Mesodermal cell (in vitro differentiated cells): ENCODE data around the gene PTTG1IP.
"Not testable (repeated sequence)": the region's sequence is repeated elsewhere in the genome, so short reads cannot be mapped to it uniquely, and the experiment has no call there.

ENCODE experiments used
- H3K27ac ChIP-seq: 2 replicates; pipeline ENCODE4 v1.7.0; 2013; ENCODE audit warnings: mild to moderate bottlenecking, low read depth, low read length, moderate library complexity; ENCODE audit not compliant: severe bottlenecking
- H3K36me3 ChIP-seq: 2 replicates; pipeline ENCODE4 v1.7.1; 2013; ENCODE audit warnings: mild to moderate bottlenecking, low read length, moderate library complexity; ENCODE audit not compliant: control insufficient read depth, insufficient read depth
- H3K4me1 ChIP-seq: one replicate; pipeline ENCODE4 v1.7.1; 2013; ENCODE audit warnings: mild to moderate bottlenecking, low read length; ENCODE audit not compliant: insufficient read depth, control insufficient read depth, poor library complexity, severe bottlenecking
- H3K4me3 ChIP-seq: 2 replicates; pipeline ENCODE4 v1.7.0; 2013; ENCODE audit warnings: low read length, control low read depth, mild to moderate bottlenecking; ENCODE audit not compliant: insufficient read depth, poor library complexity, severe bottlenecking; ENCODE audit errors: extremely low read depth
- H3K9me3 ChIP-seq: 2 replicates; pipeline ENCODE4 v1.7.1; 2013; ENCODE audit warnings: mild to moderate bottlenecking, low read length, moderate library complexity; ENCODE audit not compliant: control insufficient read depth
- WGBS, 2 experiments: methylation state at CpG; one replicate each; pipeline ENCODE4 v1.1.5; 2013; ENCODE audit warnings: missing lambda C conversion rate in 2 of 2; ENCODE audit not compliant: insufficient coverage in 2 of 2; 5-methylcytosine and 5-hydroxymethylcytosine counted together

PTTG1IP gene

DNA sequence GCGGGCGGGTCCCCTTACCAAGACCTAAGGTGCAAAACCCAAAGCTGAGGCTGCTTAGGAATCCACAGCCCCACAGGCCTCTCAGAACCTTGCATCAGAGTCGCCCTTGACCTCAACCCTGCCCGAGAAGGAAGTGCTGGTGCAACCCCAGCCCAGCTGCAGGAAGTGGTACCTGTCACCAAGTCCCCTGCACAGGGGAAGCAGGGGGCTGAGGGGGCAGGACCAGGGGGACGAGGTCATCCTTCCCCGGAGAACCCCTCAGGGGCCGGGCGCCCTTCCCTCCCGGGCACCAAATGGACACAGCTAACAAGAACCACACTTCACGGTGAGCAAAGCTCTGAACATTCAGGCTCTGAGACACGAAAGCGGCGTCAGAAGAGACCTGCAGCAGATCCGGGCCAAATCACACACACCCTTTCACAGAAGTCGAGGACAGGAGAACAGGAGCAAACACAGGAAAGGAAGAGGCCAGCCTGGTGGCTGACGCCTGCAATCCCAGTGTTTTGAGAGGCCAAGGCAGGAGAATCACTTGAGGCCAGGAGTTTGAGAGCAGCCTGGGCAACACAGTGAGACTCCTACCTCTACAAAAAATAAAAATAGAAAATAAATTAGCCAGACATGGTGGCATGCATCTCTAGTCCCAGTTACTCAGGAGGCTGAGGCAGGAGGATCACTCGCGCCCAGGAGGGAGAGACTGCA, 40.8 kb upstream of the PTTG1IP start:
- Histone ChIP-seq H3K36me3 (no peaks in the 10 kb centered on the region), H3K9me3 (no peaks in the 10 kb centered on the region), H3K4me3 (no peak overlapping the region), H3K27ac (no peak overlapping the region), H3K4me1 (peaks cover 17% of the 10 kb centered on the region)
- WGBS, 2 experiments = 92 to 94% methylated on average over 11 to 17 of the region's 18 CpGs

DNA sequence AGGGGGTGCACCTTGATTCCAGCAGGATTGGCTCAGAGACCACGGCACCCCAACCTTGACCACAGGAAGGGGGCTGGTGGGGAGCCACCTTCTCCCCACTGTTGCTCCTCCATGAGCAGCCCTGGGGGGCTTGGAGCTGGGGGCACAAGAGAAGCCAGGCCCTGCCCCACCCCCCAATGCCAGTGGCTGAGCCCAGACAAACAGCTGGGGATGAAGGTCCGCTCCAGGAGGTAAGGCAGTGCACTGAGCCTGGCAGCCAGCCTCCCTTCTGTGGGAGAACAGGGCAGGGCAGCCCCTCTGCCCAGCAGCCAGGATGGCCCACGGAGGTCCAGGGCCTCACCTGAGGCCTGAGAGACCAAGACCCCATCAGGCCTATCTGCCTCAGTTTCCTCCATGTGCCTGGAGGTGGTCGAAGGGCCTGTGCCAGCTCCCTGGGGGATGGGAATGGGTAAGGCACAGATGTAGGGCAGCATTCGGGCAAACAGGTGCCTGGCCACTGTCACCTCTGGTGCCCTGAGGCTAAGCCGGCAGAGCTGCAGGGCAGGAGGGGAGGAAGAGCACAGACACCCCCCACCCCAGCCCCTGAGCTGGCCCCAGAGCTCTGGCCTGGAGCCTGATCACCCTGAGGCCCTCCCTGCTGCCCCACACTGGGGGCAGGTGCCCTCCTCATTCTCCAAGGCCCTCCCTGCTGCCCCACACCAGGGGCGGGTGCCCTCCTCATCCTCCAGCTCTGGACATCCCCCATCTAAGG, 40.1 kb upstream of the PTTG1IP start:
- H3K9me3 ChIP-seq = no peaks in the 10 kb centered on the region
- H3K4me1 ChIP-seq = peaks cover 17% of the 10 kb centered on the region
- 92 to 94% methylated on average over 4 to 6 of the region's 7 CpGs for WGBS, 2 experiments
- no peak overlapping the region for H3K4me3 ChIP-seq
- H3K36me3 ChIP-seq = no peaks in the 10 kb centered on the region
- no peak overlapping the region for H3K27ac ChIP-seq

DNA sequence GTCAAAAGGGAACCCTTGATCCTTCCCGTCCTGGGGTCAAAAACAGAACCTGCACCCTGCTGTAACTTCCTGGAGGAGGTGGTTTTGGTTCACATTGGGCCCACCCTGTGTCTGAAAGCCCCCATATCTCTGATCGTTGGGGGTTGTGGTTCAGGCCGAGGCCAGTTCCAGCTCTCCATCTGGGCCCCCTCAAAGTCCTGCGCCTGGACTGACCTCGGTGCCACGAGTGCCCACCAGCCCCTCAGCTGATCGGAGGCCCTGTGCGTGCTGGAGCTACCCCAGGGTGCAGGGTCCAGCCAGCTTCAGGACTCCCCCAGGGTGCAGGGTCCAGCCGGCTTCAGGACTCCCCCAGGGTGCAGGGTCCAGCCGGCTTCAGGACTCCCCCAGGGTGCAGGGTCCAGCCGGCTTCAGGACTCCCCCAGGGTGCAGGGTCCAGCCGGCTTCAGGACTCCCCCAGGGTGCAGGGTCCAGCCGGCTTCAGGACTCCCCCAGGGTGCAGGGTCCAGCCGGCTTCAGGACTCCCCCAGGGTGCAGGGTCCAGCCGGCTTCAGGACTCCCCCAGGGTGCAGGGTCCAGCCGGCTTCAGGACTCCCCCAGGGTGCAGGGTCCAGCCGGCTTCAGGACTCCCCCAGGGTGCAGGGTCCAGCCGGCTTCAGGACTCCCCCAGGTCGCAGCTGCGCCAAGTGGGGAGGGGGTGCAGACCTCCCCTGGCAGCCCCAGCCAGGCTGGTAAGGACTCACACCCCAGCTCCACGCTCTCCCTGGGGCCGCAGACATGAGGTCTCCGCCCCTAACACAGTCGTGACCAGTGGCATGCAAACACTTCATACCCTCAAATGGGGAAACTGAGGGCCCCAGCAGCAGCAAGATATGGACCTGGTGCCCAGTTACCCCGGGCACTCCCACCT, 39.3 kb upstream of the PTTG1IP start:
- peaks cover 21% of the 10 kb centered on the region for H3K4me1 ChIP-seq
- H3K27ac ChIP-seq, H3K4me3 ChIP-seq, H3K36me3 ChIP-seq, H3K9me3 ChIP-seq: not testable (repeated sequence)
- 82 to 85% methylated on average over 14 of the region's 25 CpGs for WGBS, 2 experiments

DNA sequence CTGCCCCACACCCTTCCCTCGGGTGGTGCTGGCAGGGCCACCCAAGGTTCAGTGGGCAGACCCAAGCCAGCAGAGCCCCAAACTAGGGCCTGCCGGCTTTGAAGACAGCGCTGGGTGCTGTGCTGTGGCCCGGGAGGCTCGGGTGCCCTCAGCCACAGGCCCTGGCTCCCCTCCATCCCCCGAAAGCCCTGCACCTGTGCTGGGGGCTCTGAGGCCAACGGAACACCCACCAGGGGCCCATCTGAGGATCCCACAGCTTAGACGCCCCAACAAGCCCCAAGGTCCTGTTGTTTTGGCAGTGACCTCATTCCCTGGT, 38.6 kb upstream of the PTTG1IP start:
- Histone ChIP-seq H3K27ac (no peak overlapping the region), H3K36me3 (no peaks in the 10 kb centered on the region), H3K4me3 (no peak overlapping the region), H3K9me3 (no peaks in the 10 kb centered on the region), H3K4me1 (peaks cover 27% of the 10 kb centered on the region)
- WGBS, 2 experiments = 89 to 97% methylated on average over 7 to 8 of the region's 8 CpGs

DNA sequence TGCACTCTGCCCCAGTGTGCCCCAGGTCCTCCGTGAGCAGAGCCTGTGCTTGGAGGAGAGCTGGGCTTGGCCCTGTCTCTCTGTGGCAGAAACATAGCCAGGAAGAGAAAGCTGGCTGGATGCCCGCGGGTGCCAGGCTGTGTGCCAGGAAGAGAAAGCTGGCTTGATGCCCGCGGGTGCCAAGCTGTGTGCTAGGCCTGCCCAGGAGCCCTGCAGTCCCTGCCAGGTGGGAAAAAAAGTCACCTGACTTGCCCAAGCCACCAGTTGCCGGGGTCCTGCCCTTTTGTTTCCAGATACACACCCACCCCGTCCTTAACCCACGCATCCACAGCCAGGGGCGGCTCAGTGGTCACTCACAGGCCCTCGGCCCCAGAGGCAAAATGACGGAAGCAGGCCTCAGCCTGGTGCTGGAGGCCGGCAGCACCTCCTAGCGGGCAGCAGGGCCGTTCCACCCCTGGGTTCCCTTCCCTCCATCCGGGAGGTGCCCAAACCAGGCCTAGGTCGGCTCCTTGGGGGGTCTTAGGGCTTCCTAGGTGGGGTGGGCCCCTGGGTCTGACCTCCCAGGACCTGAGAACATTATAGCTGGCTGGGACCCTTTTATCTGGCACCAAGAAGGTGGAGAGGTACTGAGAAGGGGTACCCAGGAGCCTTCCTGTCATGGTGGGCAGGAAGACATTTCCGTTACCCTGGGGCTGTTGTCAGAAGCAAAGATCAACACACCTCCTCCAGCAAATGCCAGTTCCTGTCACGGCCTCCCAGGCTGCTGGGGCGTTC, 38.1 kb upstream of the PTTG1IP start:
- Histone ChIP-seq H3K4me3 (no peak overlapping the region), H3K9me3 (no peaks in the 10 kb centered on the region), H3K4me1 (peaks cover 32% of the 10 kb centered on the region), H3K36me3 (no peaks in the 10 kb centered on the region), H3K27ac (no peak overlapping the region)
- WGBS, 2 experiments = 93% methylated on average over 14 to 16 of the region's 19 CpGs

DNA sequence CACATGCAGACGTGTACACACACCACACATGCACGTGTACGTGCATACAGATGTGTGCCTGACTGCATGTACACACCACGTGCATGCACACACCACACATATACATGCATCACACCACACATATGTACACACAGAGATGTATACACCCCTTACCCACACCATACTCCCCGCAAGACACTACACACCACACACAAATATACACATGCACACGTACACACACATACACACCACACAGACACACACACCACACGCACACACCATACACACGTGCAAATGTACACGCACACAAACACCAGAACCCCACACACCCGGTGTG, 37.5 kb upstream of the PTTG1IP start:
- WGBS, 2 experiments = 92 to 96% methylated on average over 7 to 9 of the region's 10 CpGs

DNA sequence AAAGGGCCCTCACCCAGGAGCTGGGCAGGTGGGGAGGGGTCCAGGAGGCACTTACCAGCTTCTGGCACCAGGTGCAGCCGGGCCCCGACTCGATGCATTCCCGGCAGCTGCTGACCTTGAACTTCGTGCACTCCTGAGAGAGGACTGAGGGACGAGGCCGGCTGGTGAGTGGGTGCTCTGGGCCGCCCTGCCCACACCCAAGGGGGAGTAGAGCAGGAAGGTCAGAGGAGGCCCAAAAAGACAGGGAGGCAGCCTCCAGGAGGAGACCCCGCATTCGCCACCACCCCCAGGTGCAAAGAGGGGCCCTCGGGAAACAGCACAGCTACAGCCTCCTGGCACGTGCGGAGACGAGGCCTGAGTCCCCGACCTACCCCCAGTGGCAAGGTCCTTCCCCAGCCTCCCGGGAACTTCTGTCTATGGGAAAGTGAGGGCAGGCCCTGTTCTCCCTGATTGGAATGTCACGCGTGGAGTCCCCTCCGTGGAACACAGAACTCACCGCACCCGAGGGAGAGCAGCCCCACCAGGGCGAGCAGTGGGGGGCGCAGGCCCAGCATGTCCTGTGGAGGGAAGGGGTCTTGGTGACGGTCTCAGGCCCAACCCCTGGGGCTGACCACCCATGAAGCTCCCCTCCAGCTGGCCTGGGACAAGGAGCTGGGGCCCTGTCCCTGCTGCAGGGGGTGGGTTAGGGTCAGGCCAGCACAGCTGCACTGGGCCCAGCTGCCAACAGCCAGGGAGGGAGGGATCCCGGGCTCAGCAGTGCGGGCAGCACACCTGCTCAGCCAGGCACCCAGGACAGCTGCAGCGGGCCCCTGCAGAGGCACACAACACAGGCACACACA, 37.0 kb upstream of the PTTG1IP start:
- Histone ChIP-seq H3K4me1 (peaks cover 33% of the 10 kb centered on the region), H3K36me3 (no peaks in the 10 kb centered on the region), H3K4me3 (no peak overlapping the region), H3K9me3 (no peaks in the 10 kb centered on the region), H3K27ac (no peak overlapping the region)
- 88 to 90% methylated on average over 25 to 26 of the region's 27 CpGs for WGBS, 2 experiments

More for the DNA sequence above, 37.5 kb upstream of the PTTG1IP start:
- Histone ChIP-seq H3K36me3 (no peaks in the 10 kb centered on the region), H3K4me3 (no peak overlapping the region), H3K27ac (no peak overlapping the region), H3K9me3 (no peaks in the 10 kb centered on the region), H3K4me1 (peaks cover 33% of the 10 kb centered on the region)

DNA sequence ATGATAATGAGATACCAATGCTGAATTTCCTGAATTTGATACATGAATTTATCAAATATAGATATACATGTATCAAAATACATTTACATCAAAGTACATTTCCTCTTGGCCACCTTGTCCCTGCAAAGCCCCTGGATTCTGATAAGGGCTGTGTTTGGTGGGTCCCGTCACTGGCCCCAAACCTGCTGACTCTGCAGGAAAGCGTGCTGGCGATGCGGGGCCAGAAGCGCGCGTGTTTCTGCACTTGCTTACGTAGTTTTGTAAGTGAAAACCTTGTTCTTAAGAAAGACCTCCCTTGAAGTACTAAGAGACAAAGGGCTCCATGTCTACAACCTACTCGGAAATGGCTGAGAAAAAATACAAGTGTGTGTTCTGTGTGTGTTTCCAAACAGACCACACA, 36.2 kb upstream of the PTTG1IP start:
- Histone ChIP-seq H3K36me3 (no peaks in the 10 kb centered on the region), H3K9me3 (no peaks in the 10 kb centered on the region), H3K27ac (no peak overlapping the region), H3K4me1 (peaks cover 32% of the 10 kb centered on the region), H3K4me3 (no peak overlapping the region)
- 80 to 95% methylated on average over 4 to 7 of the region's 9 CpGs for WGBS, 2 experiments

DNA sequence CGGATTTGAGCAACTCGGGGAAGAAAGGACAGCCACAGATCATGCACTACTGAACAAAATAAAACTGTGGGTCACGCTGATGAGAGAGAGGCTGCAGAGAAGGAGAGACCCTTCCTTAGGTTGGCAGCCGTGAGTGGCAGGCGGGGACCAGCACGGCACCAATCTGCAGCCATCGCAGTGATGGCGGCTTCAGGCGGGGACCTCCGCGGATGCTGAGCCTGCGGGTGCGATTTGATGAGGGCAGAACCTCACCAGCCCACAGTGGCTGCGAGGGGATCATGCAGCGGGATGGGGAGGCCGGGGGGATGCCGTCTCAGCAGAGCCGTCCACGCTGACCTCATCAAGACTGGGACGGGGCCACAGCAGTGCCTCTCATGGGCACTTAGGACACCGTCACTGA, 35.4 kb upstream of the PTTG1IP start:
- WGBS, 2 experiments = 92 to 93% methylated on average over 20 to 21 of the region's 21 CpGs
- peaks cover 24% of the 10 kb centered on the region for H3K4me1 ChIP-seq
- no peaks in the 10 kb centered on the region for H3K36me3 ChIP-seq
- no peak overlapping the region for H3K27ac ChIP-seq
- H3K4me3 ChIP-seq = no peak overlapping the region
- H3K9me3 ChIP-seq = no peaks in the 10 kb centered on the region
